ENCODE measurements around the gene SLC6A5. TPM values are rescaled to one million over a fixed set of nuclear protein-coding genes. Genes with fewer than 3 reads are reported as not detected.
A peak's percentile ranks its signal among the peaks of the same experiment; 100 is the strongest.

SLC6A5 gene
- total RNA-seq, 2 experiments from 2014 or later = not detected

- DNase-seq = no peak
- no peaks in the 10 kb centered on the region for H3K4me1 Mint-ChIP-seq
- ATAC-seq (ENCODE audit: low read depth) = no peak
- no peak overlapping the region for H3K27ac Mint-ChIP-seq
- H3K36me3 Mint-ChIP-seq = no peaks in the 10 kb centered on the region
- H3K9me3 Mint-ChIP-seq = no peaks in the 10 kb centered on the region
- H3K27me3 Mint-ChIP-seq = peaks cover 3% of the 10 kb centered on the region
- POLR2A ChIA-PET = no interaction called here
- H3K4me3 Mint-ChIP-seq = no peak overlapping the region
These were observed 15.2 kb upstream of the SLC6A5 start for GRCh38 chr11:20584093-20584774.

GRCh38 chr11:20589796-20590195, 9.6 kb upstream of the SLC6A5 start:
- no peak overlapping the region for H3K27ac Mint-ChIP-seq

DNA sequence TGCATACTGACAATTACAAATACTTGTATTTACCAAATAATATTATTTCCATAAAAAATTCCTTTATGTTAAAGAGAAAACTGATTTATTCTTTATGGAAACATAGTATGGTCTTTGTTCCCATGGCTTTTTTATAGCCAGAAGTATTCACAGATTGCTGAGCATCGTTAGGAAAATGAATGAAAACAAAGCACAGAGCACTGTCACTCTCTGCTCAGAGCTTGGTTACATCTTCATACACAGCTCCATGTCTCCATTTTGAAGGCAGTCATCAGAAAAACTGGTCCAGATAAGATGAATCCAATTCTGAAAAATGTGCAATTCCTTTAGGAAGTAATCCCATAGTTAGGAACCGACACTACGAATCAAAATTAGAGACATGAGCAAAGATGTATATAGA, 9.0 kb upstream of the SLC6A5 start:
- no peak overlapping the region for H3K4me3 Mint-ChIP-seq
- H3K9me3 Mint-ChIP-seq = no peaks in the 10 kb centered on the region

More at GRCh38 chr11:20589796-20590195, 9.6 kb upstream of the SLC6A5 start:
- no peak for DNase-seq
- Mint-ChIP-seq H3K4me3 (no peak overlapping the region), H3K36me3 (no peaks in the 10 kb centered on the region), H3K27me3 (peaks cover 20% of the 10 kb centered on the region), H3K4me1 (no peaks in the 10 kb centered on the region), H3K9me3 (no peaks in the 10 kb centered on the region)
- POLR2A ChIA-PET = no interaction called here
- ATAC-seq (ENCODE audit: low read depth) = no peak

DNA sequence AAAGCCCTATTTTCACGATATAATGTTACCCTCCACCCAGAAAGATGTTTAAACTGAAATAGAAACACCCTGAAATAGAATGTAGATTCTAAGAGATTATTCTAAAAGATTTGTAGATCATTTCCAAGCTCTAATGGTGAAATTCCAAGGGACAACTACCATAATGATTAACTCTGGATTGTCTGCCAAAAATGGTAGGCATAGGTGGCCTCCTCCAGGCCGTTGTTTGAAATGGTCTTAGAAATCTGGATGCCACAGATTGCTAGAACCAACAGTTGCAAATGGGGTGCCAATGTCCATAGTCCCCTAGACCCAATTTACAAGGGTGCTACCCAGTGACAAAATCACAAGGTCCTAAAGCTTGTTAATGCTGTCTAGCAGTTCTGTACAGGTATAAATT, 6.7 kb upstream of the SLC6A5 start:
- peaks cover 5% of the 10 kb centered on the region for H3K4me1 Mint-ChIP-seq
- peaks cover 48% of the 10 kb centered on the region for H3K27me3 Mint-ChIP-seq
- no peak overlapping the region for H3K4me3 Mint-ChIP-seq
- POLR2A ChIA-PET = no interaction called here
- ATAC-seq (ENCODE audit: low read depth) (no peak), DNase-seq (no peak)
- no peak overlapping the region for H3K27ac Mint-ChIP-seq
- no peaks in the 10 kb centered on the region for H3K9me3 Mint-ChIP-seq
- no peaks in the 10 kb centered on the region for H3K36me3 Mint-ChIP-seq

More for the DNA sequence above, 9.0 kb upstream of the SLC6A5 start:
- POLR2A ChIA-PET = no interaction called here
- no peak for ATAC-seq (ENCODE audit: low read depth)
- no peak for DNase-seq
- H3K27ac Mint-ChIP-seq = no peak overlapping the region
- H3K4me1 Mint-ChIP-seq = no peaks in the 10 kb centered on the region
- H3K27me3 Mint-ChIP-seq = peaks cover 26% of the 10 kb centered on the region
- H3K36me3 Mint-ChIP-seq = no peaks in the 10 kb centered on the region

DNA sequence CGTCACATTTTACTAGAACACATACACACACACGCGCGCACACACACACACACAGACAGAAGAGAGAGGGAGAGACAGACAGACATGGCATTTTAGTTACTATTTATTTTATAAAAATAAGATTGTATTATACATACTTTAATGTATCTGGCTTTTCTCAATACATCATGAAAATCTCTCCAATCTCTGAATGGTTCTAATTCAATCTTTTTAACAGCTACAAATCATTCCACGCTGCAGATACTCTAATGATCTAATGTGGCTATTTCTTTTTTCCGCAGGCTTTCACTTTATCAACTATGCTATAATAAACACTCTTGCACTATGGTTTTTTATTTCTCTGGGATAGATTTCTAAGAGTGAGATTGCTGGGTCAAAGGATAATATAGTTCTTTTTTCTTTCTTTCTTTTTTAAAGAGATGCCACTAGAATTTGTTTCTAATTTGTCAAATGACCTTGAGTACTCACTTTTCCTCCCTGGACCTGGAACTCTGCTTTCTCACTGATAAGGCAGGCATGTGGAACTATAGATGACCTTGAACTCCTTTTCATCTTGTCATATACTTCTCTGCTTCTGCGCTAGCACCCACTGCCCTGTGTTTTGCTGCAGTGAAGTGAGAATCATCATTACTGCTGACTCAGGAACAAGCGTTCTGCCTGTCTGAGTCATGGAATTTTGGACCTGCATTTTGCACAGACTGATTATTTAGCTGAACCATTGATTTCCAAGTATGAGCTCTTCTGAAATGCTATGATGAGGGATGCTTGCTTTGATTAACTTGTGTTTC, 4.9 kb upstream of the SLC6A5 start:
- H3K27ac Mint-ChIP-seq = no peak overlapping the region
- POLR2A ChIA-PET = no interaction called here
- H3K36me3 Mint-ChIP-seq = no peaks in the 10 kb centered on the region

DNA sequence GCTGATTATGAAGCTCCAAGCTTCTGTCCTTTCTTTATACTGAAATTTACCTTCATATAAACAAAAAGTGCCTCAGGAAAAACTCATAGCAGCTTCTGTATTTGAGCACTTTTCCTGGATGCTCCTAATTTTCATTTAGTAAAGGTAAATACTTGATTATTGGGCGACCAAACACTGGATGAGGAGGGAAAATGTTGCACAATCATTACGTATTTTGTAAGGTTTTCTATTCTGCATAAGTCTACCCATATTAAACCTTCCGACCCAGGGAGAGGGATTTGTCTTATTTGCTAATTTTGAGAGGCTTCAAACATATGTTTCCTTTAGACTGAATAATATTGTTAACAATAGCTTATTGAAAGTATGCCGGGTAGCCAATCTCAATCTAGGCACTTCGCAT, 4.3 kb upstream of the SLC6A5 start:
- Mint-ChIP-seq H3K9me3 (peaks cover 3% of the 10 kb centered on the region), H3K4me1 (peaks cover 5% of the 10 kb centered on the region), H3K27ac (no peak overlapping the region), H3K27me3 (peaks cover 61% of the 10 kb centered on the region), H3K36me3 (no peaks in the 10 kb centered on the region), H3K4me3 (no peak overlapping the region)
- ATAC-seq (ENCODE audit: low read depth) = no peak
- POLR2A ChIA-PET = no interaction called here
- DNase-seq = no peak

More for the DNA sequence above, 4.9 kb upstream of the SLC6A5 start:
- DNase-seq (no peak), ATAC-seq (ENCODE audit: low read depth) (no peak)
- Mint-ChIP-seq H3K27me3 (peaks cover 59% of the 10 kb centered on the region), H3K9me3 (no peaks in the 10 kb centered on the region), H3K4me1 (peaks cover 5% of the 10 kb centered on the region), H3K4me3 (no peak overlapping the region)

GRCh38 chr11:20596205-20597153, 2.9 kb upstream of the SLC6A5 start:
- H3K27ac Mint-ChIP-seq = no peak overlapping the region
- no peaks in the 10 kb centered on the region for H3K36me3 Mint-ChIP-seq
- POLR2A ChIA-PET = no interaction called here
- peaks cover 72% of the 10 kb centered on the region for H3K27me3 Mint-ChIP-seq
- H3K4me3 Mint-ChIP-seq = peak overlapping the region; percentile 9
- peaks cover 5% of the 10 kb centered on the region for H3K9me3 Mint-ChIP-seq
- H3K4me1 Mint-ChIP-seq = peaks cover 5% of the 10 kb centered on the region
- peak; percentile 35 for DNase-seq
- no peak for ATAC-seq (ENCODE audit: low read depth)

- Mint-ChIP-seq H3K36me3 (no peaks in the 10 kb centered on the region), H3K9me3 (peaks cover 5% of the 10 kb centered on the region), H3K4me3 (no peak overlapping the region), H3K27ac (no peak overlapping the region), H3K27me3 (peaks cover 75% of the 10 kb centered on the region), H3K4me1 (peaks cover 5% of the 10 kb centered on the region)
- DNase-seq (no peak), ATAC-seq (ENCODE audit: low read depth) (no peak)
- POLR2A ChIA-PET = no interaction called here
These were observed 2.2 kb upstream of the SLC6A5 start for GRCh38 chr11:20597154-20597679.

DNA sequence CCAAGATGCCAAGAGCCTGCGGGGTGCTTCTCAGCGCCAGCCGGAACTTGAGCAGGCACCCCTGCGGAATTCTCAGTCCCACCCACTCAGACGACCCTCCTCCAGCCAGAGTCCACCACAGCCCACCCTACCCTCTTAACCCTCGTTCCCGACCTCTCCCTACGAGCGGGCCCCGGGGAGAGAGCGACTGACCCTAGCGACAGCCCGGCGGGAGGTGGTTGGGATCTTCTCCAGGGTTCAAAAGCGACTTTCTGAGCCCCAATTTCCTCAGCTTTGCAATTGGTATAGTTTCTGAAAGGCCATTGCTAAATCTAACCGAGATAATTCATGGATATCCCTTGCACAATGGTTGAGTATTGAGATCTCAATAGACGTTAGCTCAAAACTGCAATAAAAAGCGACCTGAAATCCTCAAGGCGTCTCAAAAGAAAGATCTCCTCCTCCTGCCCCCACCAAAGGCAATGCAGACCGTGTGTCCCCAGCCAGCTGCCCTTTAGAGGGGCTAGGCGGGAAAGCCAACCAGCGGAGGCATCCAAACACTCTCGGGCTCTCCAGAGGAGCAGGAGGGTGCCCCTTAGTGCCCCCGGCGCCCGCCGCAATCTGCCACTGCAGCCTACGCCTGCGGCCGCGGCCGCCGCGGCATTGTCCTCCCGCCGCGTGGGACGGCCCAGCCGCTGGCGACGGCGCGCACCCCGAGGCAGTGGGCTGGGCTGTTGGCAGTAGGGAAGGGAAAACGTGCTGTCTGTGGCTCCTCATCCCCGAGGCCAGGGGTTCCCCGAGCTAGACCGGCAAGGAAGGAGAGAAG, 1.5 kb upstream of the SLC6A5 start:
- Mint-ChIP-seq H3K4me1 (peaks cover 5% of the 10 kb centered on the region), H3K9me3 (peaks cover 5% of the 10 kb centered on the region), H3K4me3 (no peak overlapping the region), H3K36me3 (no peaks in the 10 kb centered on the region), H3K27me3 (peaks cover 82% of the 10 kb centered on the region), H3K27ac (no peak overlapping the region)
- ATAC-seq (ENCODE audit: low read depth) (no peak), DNase-seq (peak; percentile 33)
- POLR2A ChIA-PET = no interaction called here

DNA sequence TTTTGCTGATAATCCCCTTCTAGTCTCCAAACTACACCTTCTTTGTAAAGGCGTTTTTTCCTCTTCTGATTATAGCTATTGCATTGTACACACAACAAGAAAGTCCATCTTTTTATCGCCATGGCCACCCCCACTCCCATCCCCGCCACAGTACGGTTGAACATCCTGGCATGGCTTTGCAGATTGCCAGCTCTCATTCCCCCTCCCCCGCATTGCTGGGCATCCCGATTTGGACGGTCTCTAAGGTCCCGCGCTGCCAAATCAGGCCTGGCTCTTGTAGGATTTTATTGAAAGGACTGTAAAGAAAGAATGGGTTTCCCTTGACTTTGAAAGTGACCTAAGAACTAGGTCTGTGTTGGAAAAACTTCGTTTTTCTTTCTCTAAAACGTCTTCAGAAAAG, 916 bp upstream of the SLC6A5 start:
- DNase-seq (no peak), ATAC-seq (ENCODE audit: low read depth) (no peak)
- H3K4me1 Mint-ChIP-seq = peaks cover 5% of the 10 kb centered on the region
- POLR2A ChIA-PET = no interaction called here
- peaks cover 5% of the 10 kb centered on the region for H3K9me3 Mint-ChIP-seq
- no peaks in the 10 kb centered on the region for H3K36me3 Mint-ChIP-seq
- no peak overlapping the region for H3K27ac Mint-ChIP-seq
- H3K27me3 Mint-ChIP-seq = peaks cover 88% of the 10 kb centered on the region
- no peak overlapping the region for H3K4me3 Mint-ChIP-seq

- DNase-seq (no peak), ATAC-seq (ENCODE audit: low read depth) (no peak)
- POLR2A ChIA-PET = interaction anchor here (0.7 kb wide), 1 partner anchor 925 kb away, joined by 3 read pairs; no protein-coding TSS in a partner anchor
- Mint-ChIP-seq H3K27ac (no peak overlapping the region), H3K4me3 (no peak overlapping the region), H3K9me3 (peaks cover 5% of the 10 kb centered on the region), H3K27me3 (peaks cover 95% of the 10 kb centered on the region), H3K4me1 (peaks cover 5% of the 10 kb centered on the region), H3K36me3 (no peaks in the 10 kb centered on the region)
These were observed 575 bp downstream of the SLC6A5 start for GRCh38 chr11:20600020-20600346.

DNA sequence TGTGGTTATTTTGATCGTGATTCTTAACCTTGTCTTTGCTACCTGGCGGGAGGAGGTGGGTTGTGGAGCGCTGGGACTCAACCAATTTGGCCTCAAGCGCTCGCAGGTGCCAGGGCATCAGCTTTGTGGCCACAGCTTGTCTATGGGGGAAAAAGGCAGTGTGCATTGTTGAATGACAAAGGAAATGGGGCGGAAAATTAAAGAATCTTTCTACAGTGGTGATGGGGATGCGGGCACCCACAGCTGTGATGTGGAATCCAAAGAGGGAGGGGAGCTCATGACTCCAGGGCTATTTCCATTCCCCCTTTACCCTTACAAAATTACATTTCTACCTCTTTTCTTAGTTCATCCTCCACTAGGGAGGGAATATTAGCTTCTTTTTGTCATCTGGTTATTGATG, 1.1 kb downstream of the SLC6A5 start:
- no peaks in the 10 kb centered on the region for H3K36me3 Mint-ChIP-seq
- H3K4me1 Mint-ChIP-seq = peaks cover 5% of the 10 kb centered on the region
- H3K27ac Mint-ChIP-seq = no peak overlapping the region
- peaks cover 95% of the 10 kb centered on the region for H3K27me3 Mint-ChIP-seq
- no peak for DNase-seq
- POLR2A ChIA-PET = no interaction called here
- peaks cover 5% of the 10 kb centered on the region for H3K9me3 Mint-ChIP-seq
- H3K4me3 Mint-ChIP-seq = no peak overlapping the region
- ATAC-seq (ENCODE audit: low read depth) = no peak

Data from activated naive CD8-positive, alpha-beta T cell treated with anti-CD3 and anti-CD28 coated beads, Interleukin-2, amount 10 ng/mL, durations not matched to agents 7 days and 5 days (primary cell).